Measurements from ENCODE around the gene CDHR2.

- TF ChIP-seq, protein P1, sequence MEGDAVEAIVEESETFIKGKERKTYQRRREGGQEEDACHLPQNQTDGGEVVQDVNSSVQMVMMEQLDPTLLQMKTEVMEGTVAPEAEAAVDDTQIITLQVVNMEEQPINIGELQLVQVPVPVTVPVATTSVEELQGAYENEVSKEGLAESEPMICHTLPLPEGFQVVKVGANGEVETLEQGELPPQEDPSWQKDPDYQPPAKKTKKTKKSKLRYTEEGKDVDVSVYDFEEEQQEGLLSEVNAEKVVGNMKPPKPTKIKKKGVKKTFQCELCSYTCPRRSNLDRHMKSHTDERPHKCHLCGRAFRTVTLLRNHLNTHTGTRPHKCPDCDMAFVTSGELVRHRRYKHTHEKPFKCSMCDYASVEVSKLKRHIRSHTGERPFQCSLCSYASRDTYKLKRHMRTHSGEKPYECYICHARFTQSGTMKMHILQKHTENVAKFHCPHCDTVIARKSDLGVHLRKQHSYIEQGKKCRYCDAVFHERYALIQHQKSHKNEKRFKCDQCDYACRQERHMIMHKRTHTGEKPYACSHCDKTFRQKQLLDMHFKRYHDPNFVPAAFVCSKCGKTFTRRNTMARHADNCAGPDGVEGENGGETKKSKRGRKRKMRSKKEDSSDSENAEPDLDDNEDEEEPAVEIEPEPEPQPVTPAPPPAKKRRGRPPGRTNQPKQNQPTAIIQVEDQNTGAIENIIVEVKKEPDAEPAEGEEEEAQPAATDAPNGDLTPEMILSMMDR (IDR thresholded peaks at IDR 0.05), result no peak
- no peak for TF ChIP-seq POLR2AphosphoS5 (IDR thresholded peaks at IDR 0.05; ENCODE audit: insufficient read depth in 1 of 2, low read depth in 1 of 2)
These were observed 16.3 kb upstream of the CDHR2 start for GRCh38 chr5:176532795-176533194.
